H9 (cell line): Measurements from ENCODE around the gene SHISA9. TPM values are rescaled to one million over a fixed set of nuclear protein-coding genes. Genes with fewer than 3 reads are reported as not detected.

Experiments used
- DNase-seq: peaks from one replicate; pipeline ENCODE4 v3.0.0-alpha.2; 2017
- H2AFZ ChIP-seq: one replicate; pipeline ENCODE4 v1.6.1; 2013; ENCODE audit warnings: mild to moderate bottlenecking, low read length, control low read depth, moderate library complexity
- H2AK5ac ChIP-seq: 2 replicates; pipeline ENCODE4 v1.6.1; 2013; ENCODE audit warnings: low read length, control low read depth, mixed read lengths; ENCODE audit not compliant: insufficient read length
- H2BK120ac ChIP-seq: one replicate; pipeline ENCODE4 v1.6.1; 2013; ENCODE audit warnings: low read depth, mild to moderate bottlenecking, low read length, control low read depth, inconsistent platforms; ENCODE audit not compliant: poor library complexity, severe bottlenecking
- H2BK12ac ChIP-seq: 2 replicates; pipeline ENCODE4 v1.6.1; 2013; ENCODE audit warnings: low read length, control low read depth, mixed read lengths, low read depth; ENCODE audit not compliant: insufficient read length
- H2BK15ac ChIP-seq: 2 replicates; pipeline ENCODE4 v1.6.1; 2013; ENCODE audit warnings: low read depth, low read length, control low read depth
- H2BK20ac ChIP-seq: one replicate; pipeline ENCODE4 v1.6.1; 2013; ENCODE audit warnings: low read depth, mild to moderate bottlenecking, low read length, control low read depth, inconsistent platforms; ENCODE audit not compliant: poor library complexity, severe bottlenecking
- H2BK5ac ChIP-seq: 2 replicates; pipeline ENCODE4 v1.6.1; 2013; ENCODE audit warnings: low read length, control low read depth, mixed read lengths; ENCODE audit not compliant: insufficient read length
- H3K14ac ChIP-seq: 2 replicates; pipeline ENCODE4 v1.6.1; 2013; ENCODE audit warnings: low read length, control low read depth; ENCODE audit not compliant: insufficient read depth
- H3K18ac ChIP-seq: 2 replicates; pipeline ENCODE4 v1.6.1; 2013; ENCODE audit warnings: low read depth, mild to moderate bottlenecking, mixed read lengths, low read length, control low read depth; ENCODE audit not compliant: insufficient read length
- H3K23ac ChIP-seq: 2 replicates; pipeline ENCODE4 v1.6.1; 2013; ENCODE audit warnings: low read length, control low read depth, mixed read lengths, low read depth; ENCODE audit not compliant: insufficient read length
- H3K23me2 ChIP-seq: 2 replicates; pipeline ENCODE4 v1.6.1; 2013; ENCODE audit warnings: low read depth, mild to moderate bottlenecking, mixed read lengths, low read length, control low read depth; ENCODE audit not compliant: insufficient read length, poor library complexity, severe bottlenecking
- H3K27ac ChIP-seq: 2 replicates; pipeline ENCODE4 v1.5.1; 2013; ENCODE audit warnings: low read length, control low read depth, mixed read lengths, low read depth; ENCODE audit not compliant: insufficient read length
- H3K27me3 ChIP-seq: 2 replicates; pipeline ENCODE4 v1.6.1; 2013; ENCODE audit warnings: low read length, control low read depth, inconsistent platforms; ENCODE audit not compliant: insufficient read depth
- H3K4ac ChIP-seq: 2 replicates; pipeline ENCODE4 v1.6.1; 2013; ENCODE audit warnings: low read depth, mild to moderate bottlenecking, control low read depth, inconsistent platforms, low read length, moderate library complexity
- H3K4me1 ChIP-seq: 2 replicates; pipeline ENCODE4 v1.6.1; 2013; ENCODE audit warnings: low read length, control low read depth, inconsistent platforms; ENCODE audit not compliant: insufficient read depth
- H3K4me2 ChIP-seq: 2 replicates; pipeline ENCODE4 v1.6.1; 2013; ENCODE audit warnings: low read length, control low read depth, mixed read lengths; ENCODE audit not compliant: insufficient read length, insufficient read depth
- H3K56ac ChIP-seq: 2 replicates; pipeline ENCODE4 v1.6.1; 2013; ENCODE audit warnings: low read depth, mild to moderate bottlenecking, mixed read lengths, low read length, control low read depth; ENCODE audit not compliant: insufficient read length
- H3K79me1 ChIP-seq: 2 replicates; pipeline ENCODE4 v1.6.1; 2013; ENCODE audit warnings: low read depth, mild to moderate bottlenecking, moderate library complexity, low read length, control low read depth, inconsistent platforms; ENCODE audit not compliant: insufficient read depth, poor library complexity, severe bottlenecking
- H3K79me2 ChIP-seq: 2 replicates; pipeline ENCODE4 v1.6.1; 2013; ENCODE audit warnings: low read length, control low read depth, inconsistent platforms; ENCODE audit not compliant: insufficient read depth
- H3K9ac ChIP-seq: 2 replicates; pipeline ENCODE4 v1.6.1; 2013; ENCODE audit warnings: low read length, control low read depth, mixed read lengths; ENCODE audit not compliant: insufficient read length; ENCODE audit errors: extremely low read depth
- H3K9me3 ChIP-seq: one replicate; pipeline ENCODE4 v1.6.1; 2013; ENCODE audit warnings: low read depth, low read length, inconsistent platforms; ENCODE audit not compliant: control insufficient read depth
- H3T11ph ChIP-seq: one replicate; pipeline ENCODE4 v1.6.1; 2013; ENCODE audit warnings: mild to moderate bottlenecking, low read length, control low read depth, inconsistent platforms
- H4K20me1 ChIP-seq: one replicate; pipeline ENCODE4 v1.6.1; 2013; ENCODE audit not compliant: control insufficient read depth, insufficient read length, insufficient read depth
- H4K5ac ChIP-seq: 2 replicates; pipeline ENCODE4 v1.6.1; 2013; ENCODE audit warnings: low read depth, mild to moderate bottlenecking, mixed read lengths, low read length, control low read depth; ENCODE audit not compliant: insufficient read length
- H4K8ac ChIP-seq: replicated peaks from 2 replicates; pipeline ENCODE4 v1.6.1; 2013; ENCODE audit warnings: low read length, control low read depth, mixed read lengths, low read depth; ENCODE audit not compliant: insufficient read length
- H4K91ac ChIP-seq: 2 replicates; pipeline ENCODE4 v1.6.1; 2013; ENCODE audit warnings: low read depth, mild to moderate bottlenecking, moderate library complexity, mixed read lengths, low read length, control low read depth; ENCODE audit not compliant: insufficient read length
- H3K27ac Mint-ChIP-seq, 3 experiments: 2 replicates in 2 of 3; 3 replicates in 1 of 3; pipeline ENCODE4 v1.8.0; 2020 to 2021; ENCODE audit warnings: mixed read lengths in 3 of 3, mild to moderate bottlenecking in 1 of 3, moderate library complexity in 1 of 3
- H3K27me3 Mint-ChIP-seq: 2 replicates; pipeline ENCODE4 v1.8.0; 2021; ENCODE audit warnings: low read depth, mild to moderate bottlenecking, moderate library complexity, mixed read lengths
- H3K36me3 Mint-ChIP-seq, 3 experiments: 2 replicates in 2 of 3; 3 replicates in 1 of 3; pipeline ENCODE4 v1.8.0; 2020 to 2021; ENCODE audit warnings: low read depth in 3 of 3, mixed read lengths in 3 of 3; ENCODE audit not compliant: insufficient read depth in 1 of 3
- H3K4me1 Mint-ChIP-seq, 2 experiments: 2 replicates each; pipeline ENCODE4 v1.8.0; 2020; ENCODE audit warnings: mixed read lengths in 2 of 2
- H3K4me3 Mint-ChIP-seq, 2 experiments: 2 replicates in 1 of 2; 3 replicates in 1 of 2; pipeline ENCODE4 v1.8.0; 2020 to 2021; ENCODE audit warnings: mild to moderate bottlenecking in 2 of 2, mixed read lengths in 2 of 2, moderate library complexity in 1 of 2
- H3K9me3 Mint-ChIP-seq, 2 experiments: 2 replicates in 1 of 2; 3 replicates in 1 of 2; pipeline ENCODE4 v1.8.0; 2020; ENCODE audit warnings: mild to moderate bottlenecking in 2 of 2, mixed read lengths in 2 of 2, moderate library complexity in 1 of 2
- WGBS: extraction: QIAGEN DNeasy Blood & Tissue Kit; methylation state at CpG from one replicate; pipeline ENCODE4 v1.1.7; 2013; ENCODE audit warnings: missing lambda C conversion rate, low lambda C conversion rate, mixed read lengths; ENCODE audit not compliant: insufficient read length; ENCODE audit errors: extremely low coverage; 5-methylcytosine and 5-hydroxymethylcytosine counted together
- total RNA-seq: library from RNA; stranded (reverse); gene quantifications from 2 replicates; pipeline ENCODE4 v1.2.1, GENCODE V29; 2021
- TF ChIP-seq, protein P1 (sequence below): fragments of 200-600 bp; sonication (generic); conservative IDR thresholded peaks from 3 replicates; pipeline ENCODE4 v1.8.0; 2021; ENCODE audit warnings: antibody characterized with exemption, mild to moderate bottlenecking

SHISA9 gene
- total RNA-seq, 1 experiment from 2014 or later, result 7.0 TPM

DNA sequence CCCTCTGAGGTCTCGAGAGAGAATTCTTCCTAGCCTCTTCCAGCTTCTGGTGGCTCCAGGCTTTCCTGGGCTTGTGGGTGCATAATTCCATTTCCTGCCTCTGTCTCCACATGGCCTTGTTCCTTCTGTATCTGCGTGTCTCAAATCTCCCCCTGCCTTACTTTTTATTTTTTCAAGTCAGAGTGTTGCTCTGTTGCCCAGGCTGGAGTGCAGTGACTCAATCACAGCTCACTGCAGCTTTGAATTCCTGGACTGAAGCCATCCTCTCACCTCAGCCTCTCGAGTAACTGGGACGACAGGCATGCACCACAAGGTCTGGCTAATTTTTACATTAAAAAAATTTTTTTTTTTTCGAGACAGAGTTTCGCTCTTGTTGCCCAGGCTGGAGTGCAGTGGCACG lies 120.6 kb downstream of the SHISA9 start:
- no peaks in the 10 kb centered on the region for H3K23me2 ChIP-seq
- no peak overlapping the region for H2AFZ ChIP-seq
- no peak overlapping the region for H4K91ac ChIP-seq
- no peaks in the 10 kb centered on the region for H3K9me3 ChIP-seq
- no peak overlapping the region for H3K4ac ChIP-seq
- no peak overlapping the region for H3K18ac ChIP-seq
- H3K14ac ChIP-seq, result no peak overlapping the region
- DNase-seq, result no peak
- H4K20me1 ChIP-seq, result no peaks in the 10 kb centered on the region
- H2BK120ac ChIP-seq, result no peak overlapping the region
- Mint-ChIP-seq H3K36me3 (no peaks in the 10 kb centered on the region; a peak in 1 of 7 replicates), H3K27ac (no peak overlapping the region), H3K4me3 (no peak overlapping the region), H3K27me3 (no peaks in the 10 kb centered on the region), H3K4me1 (peaks cover 27 to 33% of the 10 kb centered on the region in 2 experiments), H3K9me3 (no peaks in the 10 kb centered on the region; a peak in 2 of 5 replicates)
- H4K5ac ChIP-seq, result no peak overlapping the region
- H2BK20ac ChIP-seq, result no peak overlapping the region
- H3K56ac ChIP-seq, result no peak overlapping the region
- H3K79me2 ChIP-seq, result peaks cover 4% of the 10 kb centered on the region; the same call in 1 of the 2 replicates
- H2BK15ac ChIP-seq, result no peak overlapping the region
- TF ChIP-seq, protein P1, sequence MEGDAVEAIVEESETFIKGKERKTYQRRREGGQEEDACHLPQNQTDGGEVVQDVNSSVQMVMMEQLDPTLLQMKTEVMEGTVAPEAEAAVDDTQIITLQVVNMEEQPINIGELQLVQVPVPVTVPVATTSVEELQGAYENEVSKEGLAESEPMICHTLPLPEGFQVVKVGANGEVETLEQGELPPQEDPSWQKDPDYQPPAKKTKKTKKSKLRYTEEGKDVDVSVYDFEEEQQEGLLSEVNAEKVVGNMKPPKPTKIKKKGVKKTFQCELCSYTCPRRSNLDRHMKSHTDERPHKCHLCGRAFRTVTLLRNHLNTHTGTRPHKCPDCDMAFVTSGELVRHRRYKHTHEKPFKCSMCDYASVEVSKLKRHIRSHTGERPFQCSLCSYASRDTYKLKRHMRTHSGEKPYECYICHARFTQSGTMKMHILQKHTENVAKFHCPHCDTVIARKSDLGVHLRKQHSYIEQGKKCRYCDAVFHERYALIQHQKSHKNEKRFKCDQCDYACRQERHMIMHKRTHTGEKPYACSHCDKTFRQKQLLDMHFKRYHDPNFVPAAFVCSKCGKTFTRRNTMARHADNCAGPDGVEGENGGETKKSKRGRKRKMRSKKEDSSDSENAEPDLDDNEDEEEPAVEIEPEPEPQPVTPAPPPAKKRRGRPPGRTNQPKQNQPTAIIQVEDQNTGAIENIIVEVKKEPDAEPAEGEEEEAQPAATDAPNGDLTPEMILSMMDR, result no peak
- no peak overlapping the region for H3K27ac ChIP-seq
- no CpG with 5 or more reads among the region's 7 CpGs for WGBS
- no peaks in the 10 kb centered on the region for H3K27me3 ChIP-seq
- no peak overlapping the region for H2AK5ac ChIP-seq
- peaks cover 6% of the 10 kb centered on the region for H3K79me1 ChIP-seq
- no peak overlapping the region for H2BK5ac ChIP-seq
- H3K9ac ChIP-seq, result no peak overlapping the region
- peaks cover 13% of the 10 kb centered on the region for H3K4me1 ChIP-seq
- no peak overlapping the region for H3K23ac ChIP-seq
- H3K4me2 ChIP-seq, result no peak overlapping the region
- H3T11ph ChIP-seq, result no peak overlapping the region
- no peak overlapping the region for H4K8ac ChIP-seq
- no peak overlapping the region for H2BK12ac ChIP-seq
